ENCODE measurements around the gene NPIPB2.

The NPIPB2 gene

DNA sequence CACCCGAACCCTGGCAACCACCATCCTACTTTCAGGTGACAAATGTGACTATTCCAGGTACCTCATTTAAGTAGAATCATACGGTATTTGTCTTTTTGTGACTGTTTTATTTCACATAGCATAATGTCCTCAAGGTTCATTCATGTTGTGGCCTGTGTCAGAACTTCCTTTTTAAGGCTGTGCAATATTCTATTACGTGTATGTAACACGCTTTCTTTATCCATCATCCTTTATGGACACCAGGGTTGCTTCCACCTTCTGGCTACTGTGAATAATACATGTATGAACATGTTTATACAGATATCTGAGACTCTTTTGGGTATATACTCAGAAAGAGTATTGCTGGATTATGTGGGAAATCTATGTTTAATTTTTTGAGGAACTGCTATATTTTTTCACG lies 61.8 kb downstream of the NPIPB2 start:
- no peaks in the 10 kb centered on the region for H3K4me1 ChIP-seq (ENCODE audit: insufficient read depth, low read length)
- H2AFZ ChIP-seq (ENCODE audit: low read depth, low read length), result no peak overlapping the region
- peaks cover 88% of the 10 kb centered on the region for H3K36me3 ChIP-seq (ENCODE audit: insufficient read depth, low read length)
- peaks cover 16% of the 10 kb centered on the region for H3K79me2 ChIP-seq (ENCODE audit: insufficient read depth, low read length)
- no peaks in the 10 kb centered on the region for H3K9me3 ChIP-seq (ENCODE audit: insufficient read depth, low read length, severe bottlenecking)
- peaks cover 5% of the 10 kb centered on the region; the same call in 1 of the 2 replicates for H4K20me1 ChIP-seq (ENCODE audit: insufficient read depth, low read length)
- H3K9ac ChIP-seq (ENCODE audit: low read depth, low read length), result no peak overlapping the region
- ATAC-seq (ENCODE audit: insufficient read depth, low read depth) (no peak), DNase-seq (no peak)
- H3K27me3 ChIP-seq (ENCODE audit: insufficient read depth, low read length, poor library complexity), result no peaks in the 10 kb centered on the region
- TF ChIP-seq EZH2 (IDR thresholded peaks at IDR 0.05; ENCODE audit: borderline replicate concordance, low read depth, low read length, severe bottlenecking), result no peak
- TF ChIP-seq, protein P1, sequence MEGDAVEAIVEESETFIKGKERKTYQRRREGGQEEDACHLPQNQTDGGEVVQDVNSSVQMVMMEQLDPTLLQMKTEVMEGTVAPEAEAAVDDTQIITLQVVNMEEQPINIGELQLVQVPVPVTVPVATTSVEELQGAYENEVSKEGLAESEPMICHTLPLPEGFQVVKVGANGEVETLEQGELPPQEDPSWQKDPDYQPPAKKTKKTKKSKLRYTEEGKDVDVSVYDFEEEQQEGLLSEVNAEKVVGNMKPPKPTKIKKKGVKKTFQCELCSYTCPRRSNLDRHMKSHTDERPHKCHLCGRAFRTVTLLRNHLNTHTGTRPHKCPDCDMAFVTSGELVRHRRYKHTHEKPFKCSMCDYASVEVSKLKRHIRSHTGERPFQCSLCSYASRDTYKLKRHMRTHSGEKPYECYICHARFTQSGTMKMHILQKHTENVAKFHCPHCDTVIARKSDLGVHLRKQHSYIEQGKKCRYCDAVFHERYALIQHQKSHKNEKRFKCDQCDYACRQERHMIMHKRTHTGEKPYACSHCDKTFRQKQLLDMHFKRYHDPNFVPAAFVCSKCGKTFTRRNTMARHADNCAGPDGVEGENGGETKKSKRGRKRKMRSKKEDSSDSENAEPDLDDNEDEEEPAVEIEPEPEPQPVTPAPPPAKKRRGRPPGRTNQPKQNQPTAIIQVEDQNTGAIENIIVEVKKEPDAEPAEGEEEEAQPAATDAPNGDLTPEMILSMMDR (IDR thresholded peaks at IDR 0.05; ENCODE audit: borderline replicate concordance, extremely low read depth, low read length, poor library complexity, severe bottlenecking), result peak; percentile 4
- no peak overlapping the region for H3K4me2 ChIP-seq (ENCODE audit: insufficient read depth, low read length)
- H3K4me3 ChIP-seq (ENCODE audit: low read depth in 1 of 2, low read length in 2 of 2), result no peak overlapping the region
- H3K27ac ChIP-seq (ENCODE audit: low read length), result no peak overlapping the region

DNA sequence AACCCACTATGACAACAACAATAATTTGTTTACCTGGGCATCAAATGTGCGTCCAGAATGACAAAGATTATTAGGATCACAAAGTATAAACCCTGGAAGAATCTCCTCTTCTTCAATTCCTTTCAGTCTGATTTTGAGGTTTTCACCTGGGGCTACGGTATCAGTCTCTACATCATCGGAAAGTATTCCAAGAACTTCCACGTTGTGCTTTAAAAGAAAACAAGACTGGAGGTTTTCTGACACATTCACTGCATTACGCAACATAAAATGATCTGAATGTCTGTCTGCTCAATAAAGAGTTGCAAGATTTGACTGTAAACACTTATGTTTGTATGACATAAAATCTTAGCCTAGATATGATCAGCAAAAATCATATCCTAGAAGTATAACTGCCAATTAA lies 64.5 kb downstream of the NPIPB2 start:
- Histone ChIP-seq H4K20me1 (ENCODE audit: insufficient read depth, low read length) (peaks cover 5% of the 10 kb centered on the region; the same call in 1 of the 2 replicates), H3K36me3 (ENCODE audit: insufficient read depth, low read length) (peaks cover 91% of the 10 kb centered on the region), H3K4me1 (ENCODE audit: insufficient read depth, low read length) (no peaks in the 10 kb centered on the region)

More for the DNA sequence above, 64.5 kb downstream of the NPIPB2 start:
- no peaks in the 10 kb centered on the region for H3K27me3 ChIP-seq (ENCODE audit: insufficient read depth, low read length, poor library complexity)
- no peak for ATAC-seq (ENCODE audit: insufficient read depth, low read depth)
- no peak for DNase-seq
- no peaks in the 10 kb centered on the region for H3K9me3 ChIP-seq (ENCODE audit: insufficient read depth, low read length, severe bottlenecking)
- H3K9ac ChIP-seq (ENCODE audit: low read depth, low read length), result no peak overlapping the region
- H2AFZ ChIP-seq (ENCODE audit: low read depth, low read length), result no peak overlapping the region
- H3K4me3 ChIP-seq (ENCODE audit: low read depth in 1 of 2, low read length in 2 of 2), result no peak overlapping the region
- peaks cover 23% of the 10 kb centered on the region for H3K79me2 ChIP-seq (ENCODE audit: insufficient read depth, low read length)
- TF ChIP-seq, protein P1 (IDR thresholded peaks at IDR 0.05; ENCODE audit: borderline replicate concordance, extremely low read depth, low read length, poor library complexity, severe bottlenecking), result no peak
- no peak for TF ChIP-seq EZH2 (IDR thresholded peaks at IDR 0.05; ENCODE audit: borderline replicate concordance, low read depth, low read length, severe bottlenecking)
- no peak overlapping the region for H3K27ac ChIP-seq (ENCODE audit: low read length)
- H3K4me2 ChIP-seq (ENCODE audit: insufficient read depth, low read length), result no peak overlapping the region
